ENCODE data around the gene SUFU.

Gene SUFU

GRCh38 chr10:102616066-102616770 is 112.4 kb downstream of the SUFU start:
- in situ Hi-C loops (cut with HindIII; ENCODE audit: low sequenced_read_pairs) = no loop called here
- DNase-seq (ENCODE audit: low read depth, low spot score) = no peak
- TF ChIP-seq CTCF (IDR thresholded peaks at IDR 0.05; ENCODE audit: low read depth, low read length) = no peak

GRCh38 chr10:102617041-102617440 is 113.3 kb downstream of the SUFU start:
- no peak for TF ChIP-seq CTCF (IDR thresholded peaks at IDR 0.05; ENCODE audit: low read depth, low read length)
- no peak overlapping the region for H3K4me3 ChIP-seq (ENCODE audit: low read depth, low read length)
- DNase-seq (ENCODE audit: low read depth, low spot score) = no peak
- in situ Hi-C loops (cut with HindIII; ENCODE audit: low sequenced_read_pairs) = no loop called here

More at GRCh38 chr10:102616066-102616770, 112.4 kb downstream of the SUFU start:
- no peak overlapping the region for H3K4me3 ChIP-seq (ENCODE audit: low read depth, low read length)

- H3K4me3 ChIP-seq (ENCODE audit: low read depth, low read length) = no peak overlapping the region
- no peak for DNase-seq (ENCODE audit: low read depth, low spot score)
- in situ Hi-C loops (cut with HindIII; ENCODE audit: low sequenced_read_pairs) = no loop called here
- TF ChIP-seq CTCF (IDR thresholded peaks at IDR 0.05; ENCODE audit: low read depth, low read length) = no peak
These were observed 114.0 kb downstream of the SUFU start for GRCh38 chr10:102617816-102618215.

GRCh38 chr10:102619281-102619981 is 115.7 kb downstream of the SUFU start:
- no peak overlapping the region for H3K4me3 ChIP-seq (ENCODE audit: low read depth, low read length)
- in situ Hi-C loops (cut with HindIII; ENCODE audit: low sequenced_read_pairs) = no loop called here
- TF ChIP-seq CTCF (IDR thresholded peaks at IDR 0.05; ENCODE audit: low read depth, low read length) = no peak
- DNase-seq (ENCODE audit: low read depth, low spot score) = no peak

- H3K4me3 ChIP-seq (ENCODE audit: low read depth, low read length) = no peak overlapping the region
- DNase-seq (ENCODE audit: low read depth, low spot score) = no peak
- in situ Hi-C loops (cut with HindIII; ENCODE audit: low sequenced_read_pairs) = no loop called here
- TF ChIP-seq CTCF (IDR thresholded peaks at IDR 0.05; ENCODE audit: low read depth, low read length) = no peak
These were observed 116.4 kb downstream of the SUFU start for GRCh38 chr10:102620138-102620590.

- in situ Hi-C loops (cut with HindIII; ENCODE audit: low sequenced_read_pairs) = no loop called here
These were observed 117.0 kb downstream of the SUFU start for GRCh38 chr10:102620591-102621442.

More at GRCh38 chr10:102620591-102621442, 117.0 kb downstream of the SUFU start:
- TF ChIP-seq CTCF (IDR thresholded peaks at IDR 0.05; ENCODE audit: low read depth, low read length) = no peak
- no peak for DNase-seq (ENCODE audit: low read depth, low spot score)
- H3K4me3 ChIP-seq (ENCODE audit: low read depth, low read length) = no peak overlapping the region

All from astrocyte of the spinal cord (primary cell).